GM19023 (cell line): Measurements from ENCODE around the gene ARL9.
A peak's percentile ranks its signal among the peaks of the same experiment; 100 is the strongest.

Source experiments
- ATAC-seq: cut with Tn5 transposase; IDR thresholded peaks from one replicate; pipeline ENCODE4 v1.9.1; 2021; ENCODE audit warnings: mild to moderate bottlenecking, moderate library complexity; ENCODE audit not compliant: unreplicated experiment

Gene ARL9

DNA sequence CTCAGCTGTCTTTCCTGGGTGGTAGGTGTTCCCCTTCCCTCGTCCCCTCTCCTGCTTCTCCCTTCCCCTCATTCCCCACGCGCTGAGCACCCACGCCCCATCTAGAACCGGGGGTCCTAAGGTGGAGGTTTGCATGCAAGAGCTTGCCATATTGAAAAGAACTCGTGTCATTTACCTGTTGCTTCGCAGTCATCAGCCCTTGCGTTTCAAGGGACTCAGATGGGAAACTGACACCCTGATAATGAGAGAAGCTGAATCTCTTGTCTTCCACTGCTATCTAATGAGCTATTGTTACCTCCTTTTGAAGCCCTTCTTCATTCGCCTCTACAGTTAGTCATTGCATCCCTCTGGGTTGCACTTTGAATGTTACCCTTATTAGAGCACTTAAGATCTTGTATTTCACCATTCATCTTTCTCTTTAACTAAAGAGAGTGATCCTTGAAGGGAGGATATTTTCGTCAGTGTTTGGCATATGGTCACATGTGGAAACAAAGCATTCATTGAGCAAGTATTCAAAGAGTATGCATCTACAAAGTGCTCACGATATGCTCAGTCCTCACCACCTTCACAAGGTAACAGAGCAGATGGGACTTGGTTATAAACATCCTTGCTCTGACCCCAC, 25.7 kb downstream of the ARL9 start:
- no peak for ATAC-seq

DNA sequence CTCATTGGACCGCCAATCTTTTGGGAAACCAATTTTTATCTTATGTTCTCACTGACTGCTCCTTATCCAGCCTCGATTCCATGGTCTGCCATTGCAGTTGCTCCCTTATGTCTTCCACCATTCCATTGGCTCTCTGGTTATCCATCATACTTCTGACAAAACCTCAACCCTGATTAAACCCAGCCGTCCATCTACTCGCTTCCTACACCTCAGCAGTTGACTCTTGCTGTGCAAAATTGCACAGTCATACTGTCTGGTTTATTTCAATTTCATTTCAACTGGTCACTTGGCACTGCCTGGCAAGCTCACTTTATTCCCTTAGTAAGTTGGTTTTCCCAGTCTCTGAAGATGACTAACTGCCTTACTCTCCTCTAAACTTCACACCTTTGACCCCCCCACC, 26.2 kb downstream of the ARL9 start:
- no peak for ATAC-seq

GRCh38 chr4:56532239-56532638, 26.6 kb downstream of the ARL9 start:
- no peak for ATAC-seq

DNA sequence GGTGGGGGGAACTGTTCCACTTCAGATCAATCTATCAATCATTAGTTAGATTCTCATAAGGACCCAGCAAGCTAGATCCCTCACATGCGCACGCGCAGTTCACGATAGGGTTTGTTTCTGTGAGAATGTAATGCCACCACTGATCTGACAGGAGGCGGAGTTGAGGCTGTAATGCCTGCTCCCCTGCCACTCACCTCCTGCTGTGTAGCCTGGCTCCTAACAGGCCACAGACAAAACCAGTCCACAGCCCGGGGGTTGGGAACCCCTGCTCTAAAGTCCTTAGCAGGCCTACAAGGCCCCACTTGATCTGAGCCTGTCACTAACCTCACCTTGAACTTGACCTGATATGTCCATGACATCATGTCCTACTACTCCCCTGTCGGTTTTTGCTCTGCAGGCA, 30.3 kb downstream of the ARL9 start:
- no peak for ATAC-seq

DNA sequence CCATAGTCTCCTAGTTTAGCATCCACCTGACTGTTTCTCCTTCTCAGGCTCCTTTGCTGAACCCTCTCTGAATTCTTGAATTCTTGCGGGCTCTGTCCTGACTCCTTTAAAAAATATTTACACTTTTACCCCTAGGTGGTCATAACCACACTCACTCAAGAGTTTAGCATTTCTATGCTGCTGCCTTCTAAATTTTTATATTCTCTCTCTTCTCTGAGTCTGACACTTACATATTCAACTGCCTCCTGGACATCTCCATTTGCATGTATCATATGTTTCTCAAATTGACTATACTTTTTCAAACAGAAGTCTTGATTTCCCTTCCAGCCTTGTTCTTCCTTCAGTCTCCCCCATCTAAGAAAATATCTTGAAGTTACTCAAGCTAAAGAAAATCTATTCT, 31.6 kb downstream of the ARL9 start:
- ATAC-seq, result no peak

DNA sequence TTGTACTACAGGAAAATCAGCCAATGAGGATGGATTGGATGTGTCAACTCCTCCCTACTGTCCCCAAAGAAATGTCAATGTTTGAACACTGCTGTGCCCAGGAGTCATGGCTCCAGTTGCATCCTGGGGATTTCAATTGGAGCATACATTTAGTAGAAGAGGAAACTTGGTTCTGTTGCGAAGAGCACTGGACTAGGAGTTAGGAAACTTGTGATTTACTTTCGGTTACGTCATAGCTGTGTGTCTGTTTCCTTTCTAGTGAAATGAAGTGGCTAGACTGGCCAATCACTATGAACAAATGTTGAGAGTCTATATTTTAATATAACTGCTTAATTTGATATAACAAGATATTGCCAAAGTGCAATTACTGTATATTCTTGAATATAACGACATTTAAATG, 35.2 kb downstream of the ARL9 start:
- ATAC-seq, result no peak

DNA sequence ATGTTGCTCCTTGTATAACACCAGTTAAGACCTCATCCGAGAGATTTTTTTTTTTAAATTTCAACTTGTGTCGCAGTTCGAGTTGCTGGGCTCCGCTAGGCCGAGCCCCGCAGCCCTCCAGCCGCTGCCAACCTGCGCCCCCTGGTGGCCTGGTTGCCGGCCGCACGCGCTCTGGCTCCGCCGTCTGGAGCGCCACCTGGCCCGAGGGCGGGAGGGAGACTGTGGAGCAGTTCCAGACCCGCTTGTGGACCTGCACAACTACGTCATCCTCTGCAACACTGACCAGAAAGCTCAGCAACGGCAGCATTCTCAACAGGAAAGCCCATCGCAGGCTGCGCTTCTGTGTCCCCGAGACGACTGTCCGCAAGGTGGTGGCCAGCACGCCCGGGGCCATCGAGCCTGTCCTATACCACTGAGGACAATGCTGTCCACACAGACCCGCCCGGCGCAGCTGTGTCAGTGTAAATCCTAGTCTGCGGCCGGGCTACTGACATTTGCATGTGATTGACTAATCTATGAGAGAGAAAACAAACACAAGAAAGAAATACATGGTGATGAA, 39.1 kb downstream of the ARL9 start:
- ATAC-seq, result peak; percentile 100

DNA sequence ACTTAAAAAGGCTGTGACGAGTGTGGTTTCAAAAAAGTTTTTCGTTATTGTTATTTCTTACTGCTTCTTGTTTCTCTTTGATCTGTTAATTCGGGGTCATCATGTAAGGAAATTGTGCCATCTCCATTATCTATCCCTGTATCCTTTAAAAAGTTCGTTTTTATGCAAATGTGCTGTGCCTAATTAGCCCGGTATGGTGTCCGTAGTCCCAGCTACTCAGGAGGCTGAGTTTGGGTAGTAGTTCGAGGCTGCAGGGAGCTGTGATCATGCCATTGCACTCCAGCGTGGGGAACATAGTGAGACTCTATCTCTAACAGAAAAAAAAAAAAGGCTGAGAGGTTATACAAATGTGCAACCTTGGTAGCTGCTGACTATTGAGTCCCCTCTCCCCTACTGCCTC, 45.1 kb downstream of the ARL9 start:
- no peak for ATAC-seq

DNA sequence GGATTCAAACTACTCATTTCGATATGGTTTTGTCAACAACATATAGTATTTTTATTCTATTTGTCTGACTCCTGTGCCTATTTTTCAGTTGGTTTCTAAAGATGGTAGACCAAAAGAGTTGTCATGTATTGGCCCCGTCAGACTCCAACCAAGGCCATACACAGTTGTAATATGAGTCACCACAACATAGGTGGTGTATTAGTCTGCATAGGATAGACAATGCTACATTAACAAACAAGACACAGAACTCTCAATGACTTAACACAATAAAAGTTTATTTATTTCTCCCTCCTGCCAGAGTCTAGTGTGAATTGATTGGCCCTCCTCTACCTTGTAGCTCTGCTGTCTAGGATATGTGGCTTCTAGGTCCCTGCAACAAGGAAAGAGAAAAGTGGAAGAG, 45.9 kb downstream of the ARL9 start:
- no peak for ATAC-seq

GRCh38 chr4:56552273-56552672, 46.7 kb downstream of the ARL9 start:
- no peak for ATAC-seq

GRCh38 chr4:56570041-56570440, 64.5 kb downstream of the ARL9 start:
- no peak for ATAC-seq
